ENCODE results near the gene SNX10.

SNX10 gene

GRCh38 chr7:26409661-26410547, 118.2 kb downstream of the SNX10 start:
- no peak for DNase-seq

- DNase-seq = no peak
These were observed 121.5 kb downstream of the SNX10 start for GRCh38 chr7:26413007-26413691.

GRCh38 chr7:26416004-26416403, 124.3 kb downstream of the SNX10 start:
- DNase-seq = no peak

DNA sequence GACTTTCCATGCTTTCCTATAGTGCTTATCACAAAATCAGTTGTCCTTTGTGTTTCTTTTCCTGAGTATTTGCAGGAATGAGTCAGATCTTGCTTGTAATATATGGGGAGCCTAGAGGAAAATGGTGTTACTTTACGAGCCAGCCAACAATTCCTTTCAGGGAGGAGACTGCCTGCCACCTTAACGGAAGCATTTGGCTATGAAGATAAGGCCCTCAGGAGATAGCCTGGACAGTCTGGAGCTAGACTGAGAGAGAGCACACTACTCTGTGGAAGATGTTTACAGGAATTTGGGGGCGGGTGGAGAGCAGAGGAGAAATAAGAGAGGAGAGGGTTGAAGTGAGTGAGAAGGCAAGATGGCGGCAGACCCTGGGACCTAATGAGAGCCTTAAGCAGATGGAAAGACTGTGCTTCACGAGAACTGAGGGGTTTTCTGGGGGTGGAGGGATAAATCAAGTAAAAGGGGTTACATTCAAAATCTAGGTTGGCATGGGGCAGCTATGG, 126.3 kb downstream of the SNX10 start:
- no peak for DNase-seq

- no peak for DNase-seq
These were observed 127.5 kb downstream of the SNX10 start for GRCh38 chr7:26419198-26419597.

DNA sequence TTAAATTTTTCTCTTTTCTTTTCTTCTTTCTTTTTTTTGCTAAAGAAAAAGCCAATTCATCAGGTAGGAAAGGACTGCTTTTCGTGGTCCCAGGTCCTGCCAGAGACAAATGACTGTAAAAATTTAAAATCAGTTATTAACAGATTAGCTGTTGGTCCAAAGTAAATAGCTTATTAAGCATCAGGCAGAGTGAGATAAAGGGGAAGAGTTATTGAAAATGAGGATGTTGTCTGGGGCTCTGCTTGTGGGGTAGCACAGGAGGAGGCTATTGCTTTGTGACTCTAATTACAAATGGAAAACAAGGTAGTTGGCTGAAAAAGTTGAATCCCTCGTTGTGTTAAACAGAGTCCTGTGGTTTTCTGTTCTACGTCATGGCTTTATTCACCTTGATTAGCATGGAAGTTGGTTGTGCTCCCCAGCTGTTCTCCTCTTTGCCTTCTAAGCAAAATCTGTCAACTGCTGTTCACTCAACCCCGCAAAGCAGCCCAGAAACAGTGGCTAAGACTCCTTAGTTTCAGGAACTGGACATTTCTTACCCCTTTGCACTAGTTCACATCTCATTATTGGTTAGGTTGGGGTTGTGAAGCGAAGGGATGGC, 128.9 kb downstream of the SNX10 start:
- no peak for DNase-seq

GRCh38 chr7:26422761-26423160, 131.1 kb downstream of the SNX10 start:
- DNase-seq = no peak

GRCh38 chr7:26423436-26423835, 131.8 kb downstream of the SNX10 start:
- no peak for DNase-seq
